Liver (tissue), 3 donors: Measurements from ENCODE around the gene ZKSCAN8.

Experiments used
- CTCF ChIP-seq: fragments of 150-350 bp; IDR thresholded peaks from 2 replicates; pipeline ENCODE4 v1.5.1; 2017; ENCODE audit warnings: improper control_type of control experiment, low read depth, low read length; ENCODE audit not compliant: missing input control
- EGR1 ChIP-seq, 2 donors: IDR thresholded peaks; 2 replicates each; pipeline ENCODE4 v1.6.1; 2016 to 2018; ENCODE audit warnings: antibody characterized with exemption in 2 of 2, low read depth in 2 of 2
- GABPA ChIP-seq, 2 donors: IDR thresholded peaks in 1 of 2; conservative IDR thresholded peaks in 1 of 2; 2 replicates each; pipeline ENCODE4 v1.6.1; 2016; ENCODE audit warnings: antibody characterized with exemption in 2 of 2, mild to moderate bottlenecking in 1 of 2, moderate library complexity in 1 of 2
- MAX ChIP-seq: IDR thresholded peaks from 2 replicates; pipeline ENCODE4 v1.6.1; 2016; ENCODE audit warnings: antibody characterized with exemption
- NR2F2 ChIP-seq: IDR thresholded peaks from 2 replicates; pipeline ENCODE4 v1.6.1; 2016; ENCODE audit warnings: antibody characterized with exemption
- RAD21 ChIP-seq, 2 donors: IDR thresholded peaks; 2 replicates each; pipeline ENCODE4 v1.6.1; 2016; ENCODE audit warnings: antibody characterized with exemption in 2 of 2, mild to moderate bottlenecking in 2 of 2
- REST ChIP-seq: IDR thresholded peaks from 2 replicates; pipeline ENCODE4 v1.6.1; 2016; ENCODE audit warnings: antibody characterized with exemption, mild to moderate bottlenecking
- RXRA ChIP-seq, 2 donors: IDR thresholded peaks; 2 replicates each; pipeline ENCODE4 v1.6.1; 2017 to 2018; ENCODE audit warnings: antibody characterized with exemption in 2 of 2, mild to moderate bottlenecking in 1 of 2
- TAF1 ChIP-seq: conservative IDR thresholded peaks from 2 replicates; pipeline ENCODE4 v1.6.1; 2016; ENCODE audit warnings: antibody characterized with exemption, mild to moderate bottlenecking
- YY1 ChIP-seq: IDR thresholded peaks from 2 replicates; pipeline ENCODE4 v1.6.1; 2016; ENCODE audit warnings: antibody characterized with exemption, mild to moderate bottlenecking
- donor health status: healthy.
- donor health status: healthy.

- TF ChIP-seq CTCF (no peak), MAX (no peak), RAD21 (IDR thresholded peaks at IDR 0.05) (no peak), YY1 (no peak), REST (no peak), GABPA (IDR thresholded peaks at IDR 0.05 in 1 of 2, conservative IDR thresholded peaks at IDR 0.05 in 1 of 2) (no peak), NR2F2 (no peak), RXRA (IDR thresholded peaks at IDR 0.05) (no peak), EGR1 (IDR thresholded peaks at IDR 0.05; ENCODE audit: low read depth in 2 of 2) (no peak), TAF1 (no peak)
Observed at GRCh38 chr6:28115799-28116198, 25.9 kb upstream of the ZKSCAN8 start.
